GM18498 (cell line): ENCODE data around the gene AP1S1.
"Not testable (repeated sequence)": the region's sequence is repeated elsewhere in the genome, so short reads cannot be mapped to it uniquely, and the experiment has no call there.

Source experiments
- ATAC-seq: cut with Tn5 transposase; IDR thresholded peaks from one replicate; pipeline ENCODE4 v1.9.1; 2021; ENCODE audit warnings: mild to moderate bottlenecking, moderate library complexity; ENCODE audit not compliant: unreplicated experiment

Gene AP1S1

GRCh38 chr7:101153969-101154692 lies at the start of gene AP1S1:
Gene AP1S1 (plus strand): TSS chr7:101154476. CDS start chr7:101154515, 39 bp downstream.
- ATAC-seq = peak; percentile 83

- no peak for ATAC-seq
Measured at GRCh38 chr7:101104799-101105198, 49.5 kb upstream of the AP1S1 start.

GRCh38 chr7:101105248-101105647 lies 49.0 kb upstream of the AP1S1 start:
- not testable (repeated sequence) for ATAC-seq

- ATAC-seq = no peak
Measured at GRCh38 chr7:101106386-101106785, 47.9 kb upstream of the AP1S1 start.

GRCh38 chr7:101108330-101108857 lies 45.9 kb upstream of the AP1S1 start:
- ATAC-seq = no peak

- ATAC-seq = no peak
Measured at GRCh38 chr7:101108961-101109360, 45.3 kb upstream of the AP1S1 start.

GRCh38 chr7:101109368-101109767 lies 44.9 kb upstream of the AP1S1 start:
- no peak for ATAC-seq

GRCh38 chr7:101111261-101111660 lies 43.0 kb upstream of the AP1S1 start:
- ATAC-seq = no peak

GRCh38 chr7:101112233-101112632 lies 42.0 kb upstream of the AP1S1 start:
- ATAC-seq = no peak

- ATAC-seq = not testable (repeated sequence)
Measured at GRCh38 chr7:101113140-101113539, 41.1 kb upstream of the AP1S1 start.

GRCh38 chr7:101113836-101114235 lies 40.4 kb upstream of the AP1S1 start:
- ATAC-seq = no peak

- ATAC-seq = no peak
Measured at GRCh38 chr7:101114492-101114891, 39.8 kb upstream of the AP1S1 start.

GRCh38 chr7:101115215-101115614 lies 39.1 kb upstream of the AP1S1 start:
- ATAC-seq = no peak

- no peak for ATAC-seq
Measured at GRCh38 chr7:101116898-101117297, 37.4 kb upstream of the AP1S1 start.

- ATAC-seq = no peak
Measured at GRCh38 chr7:101118856-101119255, 35.4 kb upstream of the AP1S1 start.

- ATAC-seq = no peak
Measured at GRCh38 chr7:101119876-101120275, 34.4 kb upstream of the AP1S1 start.

- no peak for ATAC-seq
Measured at GRCh38 chr7:101120315-101120714, 34.0 kb upstream of the AP1S1 start.

- not testable (repeated sequence) for ATAC-seq
Measured at GRCh38 chr7:101121631-101121990, 32.7 kb upstream of the AP1S1 start.

- no peak for ATAC-seq
Measured at GRCh38 chr7:101121991-101122932, 32.0 kb upstream of the AP1S1 start.

- ATAC-seq = no peak
Measured at GRCh38 chr7:101122933-101123702, 31.2 kb upstream of the AP1S1 start.

- no peak for ATAC-seq
Measured at GRCh38 chr7:101123703-101124068, 30.6 kb upstream of the AP1S1 start.
